Measurements from ENCODE around the gene PRKAR1B.

Gene PRKAR1B

GRCh38 chr7:570801-571070 lies 156.3 kb downstream of the PRKAR1B start:
- no peak for TF ChIP-seq CTCF (IDR thresholded peaks at IDR 0.05; ENCODE audit: low read depth, low read length)
- H3K4me3 ChIP-seq (replicated peaks in 1 of 2; ENCODE audit: low read depth in 2 of 2, low read length in 2 of 2), result no peak overlapping the region
- no peak for DNase-seq (ENCODE audit: low read depth in 2 of 2)

- no peak for DNase-seq (ENCODE audit: low read depth in 2 of 2)
- H3K4me3 ChIP-seq (replicated peaks in 1 of 2; ENCODE audit: low read depth in 2 of 2, low read length in 2 of 2), result no peak overlapping the region
- TF ChIP-seq CTCF (IDR thresholded peaks at IDR 0.05; ENCODE audit: low read depth, low read length), result no peak
Measured at GRCh38 chr7:569996-570800, 156.9 kb downstream of the PRKAR1B start.

- TF ChIP-seq CTCF (IDR thresholded peaks at IDR 0.05; ENCODE audit: low read depth, low read length), result no peak
- no peak overlapping the region for H3K4me3 ChIP-seq (replicated peaks in 1 of 2; ENCODE audit: low read depth in 2 of 2, low read length in 2 of 2)
- DNase-seq (ENCODE audit: low read depth in 2 of 2), result no peak
Measured at GRCh38 chr7:569071-569855, 157.8 kb downstream of the PRKAR1B start.

- H3K4me3 ChIP-seq (replicated peaks in 1 of 2; ENCODE audit: low read depth in 2 of 2, low read length in 2 of 2), result no peak overlapping the region
- DNase-seq (ENCODE audit: low read depth in 2 of 2), result peak; percentile 39 to 82
- no peak for TF ChIP-seq CTCF (IDR thresholded peaks at IDR 0.05; ENCODE audit: low read depth, low read length)
Measured at GRCh38 chr7:568031-568951, 158.8 kb downstream of the PRKAR1B start.

- H3K4me3 ChIP-seq (replicated peaks in 1 of 2; ENCODE audit: low read depth in 2 of 2, low read length in 2 of 2), result no peak overlapping the region
- DNase-seq (ENCODE audit: low read depth in 2 of 2), result no peak
- TF ChIP-seq CTCF (IDR thresholded peaks at IDR 0.05; ENCODE audit: low read depth, low read length), result no peak
Measured at GRCh38 chr7:567305-567883, 159.7 kb downstream of the PRKAR1B start.

- H3K4me3 ChIP-seq (replicated peaks in 1 of 2; ENCODE audit: low read depth in 2 of 2, low read length in 2 of 2), result no peak overlapping the region
- no peak for TF ChIP-seq CTCF (IDR thresholded peaks at IDR 0.05; ENCODE audit: low read depth, low read length)
- no peak for DNase-seq (ENCODE audit: low read depth in 2 of 2)
Measured at GRCh38 chr7:566100-566499, 161.0 kb downstream of the PRKAR1B start.
